ENCODE measurements around the gene SDR9C7.
"Not testable (repeated sequence)": the region's sequence is repeated elsewhere in the genome, so short reads cannot be mapped to it uniquely, and the experiment has no call there.

The SDR9C7 gene

GRCh38 chr12:56914724-56915123, 19.5 kb downstream of the SDR9C7 start:
- no peak for DNase-seq (ENCODE audit: low spot score)

GRCh38 chr12:56914256-56914655, 20.0 kb downstream of the SDR9C7 start:
- DNase-seq (ENCODE audit: low spot score), result no peak

GRCh38 chr12:56909403-56909802, 24.8 kb downstream of the SDR9C7 start:
- DNase-seq (ENCODE audit: low spot score), result not testable (repeated sequence)

- DNase-seq (ENCODE audit: low spot score), result no peak
These were observed 26.1 kb downstream of the SDR9C7 start for GRCh38 chr12:56908136-56908535.

- DNase-seq (ENCODE audit: low spot score), result no peak
These were observed 28.4 kb downstream of the SDR9C7 start for GRCh38 chr12:56905852-56906251.

GRCh38 chr12:56903374-56903773, 30.8 kb downstream of the SDR9C7 start:
- no peak for DNase-seq (ENCODE audit: low spot score)

- DNase-seq (ENCODE audit: low spot score), result not testable (repeated sequence)
These were observed 32.9 kb downstream of the SDR9C7 start for GRCh38 chr12:56901313-56901712.

GRCh38 chr12:56900583-56900982, 33.6 kb downstream of the SDR9C7 start:
- DNase-seq (ENCODE audit: low spot score), result no peak

- DNase-seq (ENCODE audit: low spot score), result no peak
These were observed 35.3 kb downstream of the SDR9C7 start for GRCh38 chr12:56898938-56899337.

GRCh38 chr12:56897844-56898361, 36.3 kb downstream of the SDR9C7 start:
- no peak for DNase-seq (ENCODE audit: low spot score)

- no peak for DNase-seq (ENCODE audit: low spot score)
These were observed 38.1 kb downstream of the SDR9C7 start for GRCh38 chr12:56896082-56896481.

GRCh38 chr12:56894698-56895368, 39.4 kb downstream of the SDR9C7 start:
- DNase-seq (ENCODE audit: low spot score), result no peak

- not testable (repeated sequence) for DNase-seq (ENCODE audit: low spot score)
These were observed 42.3 kb downstream of the SDR9C7 start for GRCh38 chr12:56891885-56892284.

GRCh38 chr12:56886319-56886718, 47.9 kb downstream of the SDR9C7 start:
- DNase-seq (ENCODE audit: low spot score), result no peak

- DNase-seq (ENCODE audit: low spot score), result no peak
These were observed 48.9 kb downstream of the SDR9C7 start for GRCh38 chr12:56885316-56885715.

- DNase-seq (ENCODE audit: low spot score), result peak; percentile 59
These were observed 49.8 kb downstream of the SDR9C7 start for GRCh38 chr12:56884421-56884820.

- not testable (repeated sequence) for DNase-seq (ENCODE audit: low spot score)
These were observed 51.8 kb downstream of the SDR9C7 start for GRCh38 chr12:56882407-56882806.

GRCh38 chr12:56880125-56880992, 53.8 kb downstream of the SDR9C7 start:
- DNase-seq (ENCODE audit: low spot score), result no peak

- DNase-seq (ENCODE audit: low spot score), result not testable (repeated sequence)
These were observed 54.7 kb downstream of the SDR9C7 start for GRCh38 chr12:56879240-56880124.

GRCh38 chr12:56878010-56878339, 56.2 kb downstream of the SDR9C7 start:
- no peak for DNase-seq (ENCODE audit: low spot score)

- DNase-seq (ENCODE audit: low spot score), result no peak
These were observed 56.8 kb downstream of the SDR9C7 start for GRCh38 chr12:56877195-56878009.

Measured in putamen (tissue), 1 donor.